ENCODE measurements around the gene CD47. TPM values are rescaled to one million over a fixed set of nuclear protein-coding genes. Genes with fewer than 3 reads are reported as not detected.

CD47 gene
- total RNA-seq, 3 donors from 2014 or later, result 68.5 to 83.0 (median 73.2) TPM

GRCh38 chr3:108079877-108080276, 11.0 kb downstream of the CD47 start:
- DNase-seq, result no peak
- no peak overlapping the region for H3K4me3 ChIP-seq
- H3K36me3 ChIP-seq (ENCODE audit: low read depth), result no peaks in the 10 kb centered on the region
- no peaks in the 10 kb centered on the region for H3K9me3 ChIP-seq
- no peak for TF ChIP-seq CTCF (IDR thresholded peaks at IDR 0.05)
- no peaks in the 10 kb centered on the region for H3K4me1 ChIP-seq (ENCODE audit: low read depth)
- no peak for ATAC-seq
- intact Hi-C loops (cut with DNase I, micrococcal nuclease), result no loop called here

- no peak for TF ChIP-seq CTCF (IDR thresholded peaks at IDR 0.05)
- no peaks in the 10 kb centered on the region for H3K36me3 ChIP-seq (ENCODE audit: low read depth)
- H3K4me1 ChIP-seq (ENCODE audit: low read depth), result no peaks in the 10 kb centered on the region
- ATAC-seq, result no peak
- H3K9me3 ChIP-seq, result no peaks in the 10 kb centered on the region
- no peak overlapping the region for H3K4me3 ChIP-seq
- DNase-seq, result no peak
- intact Hi-C loops (cut with DNase I, micrococcal nuclease), result no loop called here
Observed at GRCh38 chr3:108079043-108079442, 11.8 kb downstream of the CD47 start.

- Histone ChIP-seq H3K4me1 (ENCODE audit: low read depth) (no peaks in the 10 kb centered on the region), H3K36me3 (ENCODE audit: low read depth) (no peaks in the 10 kb centered on the region), H3K9me3 (no peaks in the 10 kb centered on the region), H3K4me3 (no peak overlapping the region)
- no peak for TF ChIP-seq CTCF (IDR thresholded peaks at IDR 0.05)
- intact Hi-C loops (cut with DNase I, micrococcal nuclease), result no loop called here
- DNase-seq, result no peak
- ATAC-seq, result no peak
Observed at GRCh38 chr3:108076564-108076963, 14.3 kb downstream of the CD47 start.

GRCh38 chr3:108073764-108074431, 16.9 kb downstream of the CD47 start:
- intact Hi-C loops (cut with DNase I, micrococcal nuclease), result no loop called here
- no peak overlapping the region for H3K4me3 ChIP-seq
- no peak for TF ChIP-seq CTCF (IDR thresholded peaks at IDR 0.05)
- H3K4me1 ChIP-seq (ENCODE audit: low read depth), result no peaks in the 10 kb centered on the region
- no peaks in the 10 kb centered on the region for H3K9me3 ChIP-seq
- no peak for ATAC-seq
- no peaks in the 10 kb centered on the region for H3K36me3 ChIP-seq (ENCODE audit: low read depth)
- no peak for DNase-seq

- no peaks in the 10 kb centered on the region for H3K36me3 ChIP-seq (ENCODE audit: low read depth)
- no peak overlapping the region for H3K4me3 ChIP-seq
- intact Hi-C loops (cut with DNase I, micrococcal nuclease), result no loop called here
- ATAC-seq (no peak), DNase-seq (no peak)
- no peaks in the 10 kb centered on the region for H3K4me1 ChIP-seq (ENCODE audit: low read depth)
- TF ChIP-seq CTCF (IDR thresholded peaks at IDR 0.05), result no peak
- H3K9me3 ChIP-seq, result no peaks in the 10 kb centered on the region
Observed at GRCh38 chr3:108071368-108071767, 19.5 kb downstream of the CD47 start.

- DNase-seq (no peak), ATAC-seq (no peak)
- H3K9me3 ChIP-seq, result no peaks in the 10 kb centered on the region
- no peaks in the 10 kb centered on the region for H3K36me3 ChIP-seq (ENCODE audit: low read depth)
- no peak for TF ChIP-seq CTCF (IDR thresholded peaks at IDR 0.05)
- no peaks in the 10 kb centered on the region for H3K4me1 ChIP-seq (ENCODE audit: low read depth)
- no peak overlapping the region for H3K4me3 ChIP-seq
- intact Hi-C loops (cut with DNase I, micrococcal nuclease), result no loop called here
Observed at GRCh38 chr3:108070356-108070755, 20.5 kb downstream of the CD47 start.

Data from mucosa of descending colon (tissue), 3 donors.